Kidney epithelial cell (primary cell): Measurements from ENCODE around the gene RPS29. TPM values are rescaled to one million over a fixed set of nuclear protein-coding genes. Genes with fewer than 3 reads are reported as not detected.

Experiments
- DNase-seq: peaks from one replicate; pipeline ENCODE4 v3.0.0-alpha.2; 2010; ENCODE audit warnings: low read depth
- H3K27me3 ChIP-seq: 2 replicates; pipeline ENCODE4 v1.6.0; 2011; ENCODE audit warnings: low read length; ENCODE audit not compliant: control insufficient read depth, insufficient read depth
- H3K36me3 ChIP-seq: 2 replicates; pipeline ENCODE4 v1.5.1; 2011; ENCODE audit warnings: low read length; ENCODE audit not compliant: control insufficient read depth, insufficient read depth
- H3K4me3 ChIP-seq: 2 replicates; pipeline ENCODE4 v1.5.1; 2011; ENCODE audit warnings: low read depth, mild to moderate bottlenecking, control low read depth, low read length
- CTCF ChIP-seq: IDR thresholded peaks from 2 replicates; pipeline ENCODE4 v1.5.1; 2011; ENCODE audit warnings: mild to moderate bottlenecking, moderate library complexity, low read length, control low read depth, inconsistent platforms; ENCODE audit not compliant: insufficient read depth, poor library complexity, severe bottlenecking
- total RNA-seq: library from RNA; depleted of rRNA; stranded (reverse); fragments of >200 nt; gene quantifications from 2 replicates; pipeline ENCODE4 v1.2.3, GENCODE V29; 2015

The RPS29 gene
- total RNA-seq, 1 donor from 2014 or later, result 11,881 TPM

- no peak for DNase-seq
- TF ChIP-seq CTCF, result no peak
- peaks cover 1% of the 10 kb centered on the region for H3K36me3 ChIP-seq
- H3K27me3 ChIP-seq, result no peaks in the 10 kb centered on the region
- no peak overlapping the region for H3K4me3 ChIP-seq
Measured at GRCh38 chr14:49578141-49578540, 8.0 kb downstream of the RPS29 start.

GRCh38 chr14:49574038-49574437 lies 12.1 kb downstream of the RPS29 start:
- no peak overlapping the region for H3K4me3 ChIP-seq
- TF ChIP-seq CTCF, result no peak
- no peak for DNase-seq
- peaks cover 1% of the 10 kb centered on the region for H3K36me3 ChIP-seq
- H3K27me3 ChIP-seq, result no peaks in the 10 kb centered on the region

GRCh38 chr14:49569281-49569680 lies 16.9 kb downstream of the RPS29 start:
- TF ChIP-seq CTCF, result no peak
- Histone ChIP-seq H3K4me3 (no peak overlapping the region), H3K27me3 (no peaks in the 10 kb centered on the region), H3K36me3 (no peaks in the 10 kb centered on the region)
- no peak for DNase-seq

- Histone ChIP-seq H3K27me3 (no peaks in the 10 kb centered on the region), H3K4me3 (no peak overlapping the region), H3K36me3 (no peaks in the 10 kb centered on the region)
- no peak for DNase-seq
- TF ChIP-seq CTCF, result no peak
Measured at GRCh38 chr14:49566714-49567113, 19.5 kb downstream of the RPS29 start.

GRCh38 chr14:49559979-49560768 lies 26.0 kb downstream of the RPS29 start:
- Histone ChIP-seq H3K27me3 (no peaks in the 10 kb centered on the region), H3K4me3 (no peak overlapping the region), H3K36me3 (no peaks in the 10 kb centered on the region)
- TF ChIP-seq CTCF, result no peak
- DNase-seq, result no peak

GRCh38 chr14:49553892-49554291 lies 32.3 kb downstream of the RPS29 start:
- Histone ChIP-seq H3K36me3 (no peaks in the 10 kb centered on the region), H3K4me3 (no peak overlapping the region), H3K27me3 (no peaks in the 10 kb centered on the region)
- no peak for TF ChIP-seq CTCF
- DNase-seq, result no peak
